ENCODE data around the gene DUSP8.

GRCh38 chr11:1559111-1559951, 12.7 kb downstream of the DUSP8 start:
- TF ChIP-seq, protein P1, sequence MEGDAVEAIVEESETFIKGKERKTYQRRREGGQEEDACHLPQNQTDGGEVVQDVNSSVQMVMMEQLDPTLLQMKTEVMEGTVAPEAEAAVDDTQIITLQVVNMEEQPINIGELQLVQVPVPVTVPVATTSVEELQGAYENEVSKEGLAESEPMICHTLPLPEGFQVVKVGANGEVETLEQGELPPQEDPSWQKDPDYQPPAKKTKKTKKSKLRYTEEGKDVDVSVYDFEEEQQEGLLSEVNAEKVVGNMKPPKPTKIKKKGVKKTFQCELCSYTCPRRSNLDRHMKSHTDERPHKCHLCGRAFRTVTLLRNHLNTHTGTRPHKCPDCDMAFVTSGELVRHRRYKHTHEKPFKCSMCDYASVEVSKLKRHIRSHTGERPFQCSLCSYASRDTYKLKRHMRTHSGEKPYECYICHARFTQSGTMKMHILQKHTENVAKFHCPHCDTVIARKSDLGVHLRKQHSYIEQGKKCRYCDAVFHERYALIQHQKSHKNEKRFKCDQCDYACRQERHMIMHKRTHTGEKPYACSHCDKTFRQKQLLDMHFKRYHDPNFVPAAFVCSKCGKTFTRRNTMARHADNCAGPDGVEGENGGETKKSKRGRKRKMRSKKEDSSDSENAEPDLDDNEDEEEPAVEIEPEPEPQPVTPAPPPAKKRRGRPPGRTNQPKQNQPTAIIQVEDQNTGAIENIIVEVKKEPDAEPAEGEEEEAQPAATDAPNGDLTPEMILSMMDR (IDR thresholded peaks at IDR 0.05; ENCODE audit: low read length) = no peak
- TF ChIP-seq EZH2 (IDR thresholded peaks at IDR 0.05; ENCODE audit: borderline replicate concordance, low read length) = no peak

Measured in OCI-LY1 (cell line).